ENCODE results near the gene RNF103. TPM values are rescaled to one million over a fixed set of nuclear protein-coding genes. Genes with fewer than 3 reads are reported as not detected.
"Not testable (repeated sequence)": the region's sequence is repeated elsewhere in the genome, so short reads cannot be mapped to it uniquely, and the experiment has no call there.

RNF103 gene
- total RNA-seq, 4 donors from 2014 or later, result 33.2 to 55.5 (median 51.8) TPM

DNA sequence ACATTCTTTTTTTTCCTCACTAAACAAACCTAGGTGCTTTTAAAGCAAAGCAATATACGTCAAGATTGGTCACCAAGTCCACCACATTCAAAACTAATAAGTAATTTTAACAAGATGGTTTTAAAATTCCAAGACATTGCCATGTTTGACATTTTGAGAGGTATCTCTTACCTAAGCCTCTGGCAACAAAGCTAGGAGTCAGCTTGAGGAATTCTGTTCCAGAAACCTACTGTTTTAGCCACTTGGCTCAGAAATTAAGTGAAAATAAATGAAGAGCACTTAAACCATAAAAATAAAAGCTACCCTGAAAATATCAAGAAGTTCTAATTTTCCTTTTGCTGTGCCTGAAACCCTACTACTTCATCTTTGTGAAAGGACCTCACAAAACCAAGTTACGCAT lies 30.4 kb downstream of the RNF103 start:
- H3K27ac ChIP-seq, result peak overlapping the region; percentile 50 to 62
- no peaks in the 10 kb centered on the region for H3K27me3 ChIP-seq
- no peak for DNase-seq
- TF ChIP-seq, protein P1, sequence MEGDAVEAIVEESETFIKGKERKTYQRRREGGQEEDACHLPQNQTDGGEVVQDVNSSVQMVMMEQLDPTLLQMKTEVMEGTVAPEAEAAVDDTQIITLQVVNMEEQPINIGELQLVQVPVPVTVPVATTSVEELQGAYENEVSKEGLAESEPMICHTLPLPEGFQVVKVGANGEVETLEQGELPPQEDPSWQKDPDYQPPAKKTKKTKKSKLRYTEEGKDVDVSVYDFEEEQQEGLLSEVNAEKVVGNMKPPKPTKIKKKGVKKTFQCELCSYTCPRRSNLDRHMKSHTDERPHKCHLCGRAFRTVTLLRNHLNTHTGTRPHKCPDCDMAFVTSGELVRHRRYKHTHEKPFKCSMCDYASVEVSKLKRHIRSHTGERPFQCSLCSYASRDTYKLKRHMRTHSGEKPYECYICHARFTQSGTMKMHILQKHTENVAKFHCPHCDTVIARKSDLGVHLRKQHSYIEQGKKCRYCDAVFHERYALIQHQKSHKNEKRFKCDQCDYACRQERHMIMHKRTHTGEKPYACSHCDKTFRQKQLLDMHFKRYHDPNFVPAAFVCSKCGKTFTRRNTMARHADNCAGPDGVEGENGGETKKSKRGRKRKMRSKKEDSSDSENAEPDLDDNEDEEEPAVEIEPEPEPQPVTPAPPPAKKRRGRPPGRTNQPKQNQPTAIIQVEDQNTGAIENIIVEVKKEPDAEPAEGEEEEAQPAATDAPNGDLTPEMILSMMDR (IDR thresholded peaks at IDR 0.05), result no peak
- TF ChIP-seq POLR2A (IDR thresholded peaks at IDR 0.05), result no peak
- H3K9me3 ChIP-seq, result no peaks in the 10 kb centered on the region
- intact Hi-C loops (cut with DNase I; ENCODE audit: low total_unique reads), result no loop called here
- no peak overlapping the region for H3K4me3 ChIP-seq
- no peaks in the 10 kb centered on the region for H3K36me3 ChIP-seq
- H3K4me1 ChIP-seq, result peaks cover 0 to 3% of the 10 kb centered on the region in 2 donors

DNA sequence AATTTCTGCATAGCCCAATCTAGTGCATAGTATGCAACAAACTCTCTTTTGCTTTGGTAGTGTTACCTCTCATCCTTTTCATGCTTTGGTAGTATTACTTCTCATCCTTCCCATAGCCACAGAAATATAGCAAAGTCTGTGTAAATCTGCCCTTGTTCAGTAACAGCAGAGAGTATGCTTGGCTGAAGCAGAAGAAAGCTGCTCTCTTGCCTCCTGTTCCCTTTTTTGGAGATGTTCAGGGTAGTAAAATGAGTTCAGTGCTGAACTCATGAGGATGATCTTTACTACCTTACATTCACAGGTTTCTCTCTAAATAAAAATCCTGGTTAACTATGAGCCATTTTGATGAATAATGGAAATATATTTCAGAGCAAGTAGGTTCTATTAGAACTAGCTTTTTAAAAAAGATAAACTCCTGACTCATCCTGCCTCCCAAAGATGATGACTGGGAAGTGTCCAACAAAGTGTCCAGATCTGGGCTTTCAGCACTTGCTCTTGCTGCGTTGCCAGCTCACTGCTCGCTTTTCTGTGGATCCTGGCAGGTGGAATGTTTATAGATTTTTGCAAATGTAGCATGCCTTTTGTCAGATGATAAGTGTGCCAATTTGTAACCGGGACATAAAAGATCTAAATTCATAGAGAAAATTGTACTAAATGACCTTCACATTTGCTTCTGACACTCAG lies 31.0 kb downstream of the RNF103 start:
- no peak for TF ChIP-seq POLR2A (IDR thresholded peaks at IDR 0.05)
- TF ChIP-seq, protein P1 (IDR thresholded peaks at IDR 0.05), result no peak
- Histone ChIP-seq H3K36me3 (no peaks in the 10 kb centered on the region), H3K4me1 (peaks cover 0 to 3% of the 10 kb centered on the region in 2 donors), H3K9me3 (no peaks in the 10 kb centered on the region), H3K4me3 (no peak overlapping the region), H3K27me3 (no peaks in the 10 kb centered on the region), H3K27ac (peak overlapping the region; percentile 50 to 62)
- DNase-seq, result peak; percentile 50 to 62
- intact Hi-C loops (cut with DNase I; ENCODE audit: low total_unique reads), result no loop called here

GRCh38 chr2:86589701-86590100 lies 34.0 kb downstream of the RNF103 start:
- H3K4me3 ChIP-seq; DNase-seq; intact Hi-C loops (cut with DNase I; ENCODE audit: low total_unique reads); H3K9me3 ChIP-seq; H3K4me1 ChIP-seq; H3K27me3 ChIP-seq; H3K36me3 ChIP-seq; H3K27ac ChIP-seq: not testable (repeated sequence)

- Histone ChIP-seq H3K27ac (no peak overlapping the region), H3K4me1 (no peaks in the 10 kb centered on the region), H3K9me3 (no peaks in the 10 kb centered on the region), H3K4me3 (no peak overlapping the region), H3K36me3 (no peaks in the 10 kb centered on the region), H3K27me3 (no peaks in the 10 kb centered on the region)
- intact Hi-C loops (cut with DNase I; ENCODE audit: low total_unique reads), result no loop called here
- no peak for DNase-seq
- TF ChIP-seq, protein P1 (IDR thresholded peaks at IDR 0.05), result no peak
- no peak for TF ChIP-seq POLR2A (IDR thresholded peaks at IDR 0.05)
Observed at GRCh38 chr2:86584151-86584913, 39.3 kb downstream of the RNF103 start.

- TF ChIP-seq, protein P1 (IDR thresholded peaks at IDR 0.05), result no peak
- no peak for TF ChIP-seq POLR2A (IDR thresholded peaks at IDR 0.05)
- no peak for DNase-seq
Observed at GRCh38 chr2:86580560-86580959, 43.1 kb downstream of the RNF103 start.

More at GRCh38 chr2:86580560-86580959, 43.1 kb downstream of the RNF103 start:
- no peaks in the 10 kb centered on the region for H3K4me1 ChIP-seq
- intact Hi-C loops (cut with DNase I; ENCODE audit: low total_unique reads), result no loop called here
- no peaks in the 10 kb centered on the region for H3K36me3 ChIP-seq
- H3K27ac ChIP-seq, result no peak overlapping the region
- no peaks in the 10 kb centered on the region for H3K27me3 ChIP-seq
- H3K9me3 ChIP-seq, result no peaks in the 10 kb centered on the region
- no peak overlapping the region for H3K4me3 ChIP-seq

Data from uterus (tissue), 4 donors.